GM10248 (cell line): ENCODE measurements around the gene TWIST1.

Experiments used
- CTCF ChIA-PET: fragments of 300-600 bp; sonication (Branson Sonifier 250); formaldehyde crosslinking; extraction: SDS; loops from one replicate; lab custom pipeline; 2021; ENCODE audit warnings: antibody characterized with exemption; lab: Yijun Ruan, JAX
- POLR2A ChIA-PET: fragments of 350-650 bp; sonication (Branson Sonifier 250); formaldehyde crosslinking; extraction: SDS; loops from one replicate; lab custom pipeline; 2020; ENCODE audit warnings: antibody characterized with exemption; lab: Yijun Ruan, JAX
- DNase-seq: peaks from one replicate; pipeline ENCODE4 v3.0.0; 2012; ENCODE audit errors: extremely low spot score
- TF ChIP-seq, protein P1 (sequence below): IDR thresholded peaks from 2 replicates; pipeline ENCODE4 v1.5.1; 2012; ENCODE audit warnings: mild to moderate bottlenecking, low read depth; ENCODE audit errors: extremely low read depth, missing control alignments, control extremely low read depth

The TWIST1 gene

DNA sequence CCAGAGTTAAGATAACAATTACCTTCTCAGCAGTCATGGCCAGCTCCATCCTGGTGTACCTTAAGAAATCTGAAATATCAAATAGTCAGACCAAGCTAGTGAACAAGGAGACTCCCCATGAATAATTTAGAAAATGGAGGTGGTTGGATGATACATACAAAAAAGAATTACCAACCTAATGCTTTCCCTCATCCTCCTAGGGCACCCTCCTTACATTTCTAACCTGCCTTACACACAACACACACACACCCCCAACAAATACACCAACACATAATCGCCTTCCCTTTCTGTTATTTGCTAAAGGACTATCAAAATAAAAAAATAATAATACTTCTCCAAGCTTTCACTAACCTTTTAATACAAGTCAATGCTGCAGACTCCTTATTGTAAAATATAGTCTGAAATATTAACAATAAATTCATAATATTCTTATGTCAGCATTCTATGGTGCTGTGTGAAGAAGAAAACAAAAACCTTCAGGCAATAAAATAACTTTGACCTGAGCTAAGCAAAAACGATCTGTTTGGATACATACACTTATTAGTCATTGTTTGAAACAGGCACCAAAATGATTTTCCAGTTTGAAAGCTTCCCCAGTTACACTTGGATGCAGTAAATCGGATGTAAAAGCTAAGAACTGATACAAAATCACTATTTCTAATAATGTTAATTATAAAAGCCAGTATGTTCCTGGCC lies 3.4 kb downstream of the TWIST1 start:
- TF ChIP-seq, protein P1, sequence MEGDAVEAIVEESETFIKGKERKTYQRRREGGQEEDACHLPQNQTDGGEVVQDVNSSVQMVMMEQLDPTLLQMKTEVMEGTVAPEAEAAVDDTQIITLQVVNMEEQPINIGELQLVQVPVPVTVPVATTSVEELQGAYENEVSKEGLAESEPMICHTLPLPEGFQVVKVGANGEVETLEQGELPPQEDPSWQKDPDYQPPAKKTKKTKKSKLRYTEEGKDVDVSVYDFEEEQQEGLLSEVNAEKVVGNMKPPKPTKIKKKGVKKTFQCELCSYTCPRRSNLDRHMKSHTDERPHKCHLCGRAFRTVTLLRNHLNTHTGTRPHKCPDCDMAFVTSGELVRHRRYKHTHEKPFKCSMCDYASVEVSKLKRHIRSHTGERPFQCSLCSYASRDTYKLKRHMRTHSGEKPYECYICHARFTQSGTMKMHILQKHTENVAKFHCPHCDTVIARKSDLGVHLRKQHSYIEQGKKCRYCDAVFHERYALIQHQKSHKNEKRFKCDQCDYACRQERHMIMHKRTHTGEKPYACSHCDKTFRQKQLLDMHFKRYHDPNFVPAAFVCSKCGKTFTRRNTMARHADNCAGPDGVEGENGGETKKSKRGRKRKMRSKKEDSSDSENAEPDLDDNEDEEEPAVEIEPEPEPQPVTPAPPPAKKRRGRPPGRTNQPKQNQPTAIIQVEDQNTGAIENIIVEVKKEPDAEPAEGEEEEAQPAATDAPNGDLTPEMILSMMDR: no peak
- POLR2A ChIA-PET: no interaction called here
- CTCF ChIA-PET: interaction anchor here (1.1 to 1.3 kb wide), 2 partner anchors 9 to 13 kb away, joined by 3 to 4 read pairs; no protein-coding TSS in a partner anchor
- no peak for DNase-seq

DNA sequence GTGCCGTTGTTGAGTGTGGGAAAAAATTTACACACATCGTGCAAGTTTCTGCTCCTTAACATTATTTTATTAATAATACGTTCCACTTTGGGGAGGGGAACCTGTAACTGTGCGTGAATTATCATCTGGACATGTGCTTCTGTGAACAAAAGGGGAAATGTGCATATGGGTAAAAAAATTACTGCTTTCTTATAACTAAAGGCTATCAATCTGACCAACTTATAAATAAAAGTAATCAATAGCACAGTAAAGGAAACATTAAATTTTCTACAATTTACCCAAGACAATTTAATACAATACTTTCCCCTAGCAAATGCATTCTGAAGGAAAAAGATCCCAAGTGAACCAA lies 4.5 kb downstream of the TWIST1 start:
- no peak for DNase-seq
- TF ChIP-seq, protein P1: no peak
- ChIA-PET POLR2A (no interaction called here), CTCF (interaction anchor here (0.9 to 1.3 kb wide), 2 partner anchors 9 to 14 kb away, joined by 3 to 4 read pairs; no protein-coding TSS in a partner anchor)

DNA sequence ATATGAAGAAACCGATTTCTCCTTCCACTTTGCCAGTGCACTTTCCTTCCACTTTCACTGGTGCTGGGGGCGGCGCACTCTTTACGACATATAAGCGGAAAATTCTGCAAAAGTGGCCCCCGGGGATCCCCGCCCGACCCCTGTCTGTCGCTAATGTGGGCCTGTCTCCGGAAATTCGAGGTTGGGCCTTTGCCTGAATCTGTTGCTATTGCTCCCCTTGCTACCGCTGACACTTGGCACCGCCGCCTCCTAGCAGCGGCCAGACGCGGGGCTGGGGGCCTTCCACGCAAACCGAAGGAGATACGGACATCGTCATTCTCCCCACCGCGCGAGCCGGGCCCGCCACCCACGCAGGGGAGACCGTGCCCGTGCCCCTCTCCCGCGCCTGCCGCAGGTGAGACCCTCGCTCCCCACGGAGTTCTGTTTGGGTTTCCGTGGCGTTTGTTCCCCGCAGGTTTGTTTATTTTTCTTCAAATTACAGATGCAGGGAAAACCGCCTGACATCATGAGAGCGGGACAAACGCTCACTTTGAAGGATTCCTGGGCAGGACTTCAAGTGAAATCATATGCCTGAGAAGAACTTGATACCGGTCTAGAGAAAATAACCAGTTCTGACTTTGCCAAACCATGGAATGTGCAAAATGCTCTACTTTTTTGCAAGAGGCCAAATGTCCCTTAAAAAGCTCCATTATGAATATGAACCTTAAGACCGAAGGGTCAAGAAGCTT lies 5.0 kb downstream of the TWIST1 start:
- no peak for DNase-seq
- TF ChIP-seq, protein P1: no peak
- CTCF ChIA-PET: interaction anchor here (0.9 to 1.3 kb wide), 2 partner anchors 10 to 14 kb away, joined by 3 to 4 read pairs; no protein-coding TSS in a partner anchor
- POLR2A ChIA-PET: no interaction called here

DNA sequence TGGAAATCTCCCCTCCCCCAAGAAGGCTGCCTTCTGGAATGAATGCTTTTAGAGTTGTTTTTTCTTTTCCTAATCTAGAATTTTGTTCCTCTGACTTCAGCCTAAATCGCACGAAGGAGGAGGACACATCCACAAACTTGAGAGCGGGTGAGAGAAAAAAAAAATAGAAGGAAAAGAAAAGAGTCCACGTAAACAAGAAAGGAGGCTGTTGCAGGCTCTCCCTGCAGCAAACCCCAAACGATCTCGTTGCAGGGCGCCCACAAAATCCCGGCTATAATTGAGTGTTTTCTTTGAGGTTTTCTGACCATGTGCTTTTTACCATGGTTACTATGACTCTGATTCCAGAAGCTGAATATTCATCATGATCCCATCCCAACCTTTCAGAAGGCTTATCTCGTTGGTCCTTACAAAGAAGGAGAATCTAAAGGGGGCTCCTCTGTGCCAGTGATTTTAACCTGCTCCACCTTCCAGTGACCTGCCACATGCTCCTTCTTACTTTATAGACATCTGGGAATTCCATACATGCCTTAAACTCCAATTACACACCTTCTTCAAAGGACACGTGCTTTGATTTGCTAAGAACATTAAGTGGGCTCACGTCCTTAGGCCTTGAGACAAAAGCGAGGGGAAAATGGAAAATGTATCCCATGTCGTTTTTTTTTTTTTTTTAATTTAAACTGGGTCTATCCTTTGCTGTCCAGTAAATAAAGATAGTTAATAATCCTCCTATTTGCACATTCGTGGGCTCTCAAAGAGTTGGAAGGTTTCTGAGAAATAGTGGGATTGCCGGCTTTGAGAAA lies 5.8 kb downstream of the TWIST1 start:
- TF ChIP-seq, protein P1: no peak
- DNase-seq: no peak
- CTCF ChIA-PET: no interaction called here
- POLR2A ChIA-PET: no interaction called here

DNA sequence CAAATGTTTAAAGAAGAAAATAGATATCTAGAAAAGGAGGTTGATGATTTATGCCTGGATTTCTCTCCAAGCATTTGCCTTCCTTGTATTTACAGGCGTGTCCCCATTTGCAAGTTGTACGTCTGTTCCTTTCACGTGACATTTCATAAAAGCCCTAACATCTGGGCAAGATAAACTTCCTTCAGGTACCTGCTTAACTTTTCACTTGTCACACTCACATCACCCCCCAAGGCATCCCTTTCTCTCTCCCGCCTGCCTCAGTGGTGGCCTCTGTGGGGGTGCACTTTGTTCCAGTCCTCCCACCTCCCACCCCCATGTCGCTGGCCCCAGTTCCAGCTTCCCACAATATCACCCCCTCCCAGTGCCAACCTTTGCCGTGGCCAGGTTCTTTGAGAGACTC lies 6.7 kb downstream of the TWIST1 start:
- POLR2A ChIA-PET: no interaction called here
- CTCF ChIA-PET: interaction anchor here (1.9 kb wide), 1 partner anchor 11 kb away, joined by 6 read pairs; no protein-coding TSS in a partner anchor
- TF ChIP-seq, protein P1: no peak
- no peak for DNase-seq
